Karpas-422 (cell line): ENCODE measurements around the gene CTCFL. TPM values are rescaled to one million over a fixed set of nuclear protein-coding genes. Genes with fewer than 3 reads are reported as not detected.

ENCODE experiments used
- DNase-seq: peaks from one replicate; pipeline ENCODE4 v3.0.0-alpha.2; 2015
- H2AFZ ChIP-seq: fragments of 200-600 bp; sonication (generic); 2 replicates; pipeline ENCODE4 v1.6.1; 2014; ENCODE audit warnings: antibody characterized with exemption, low read length, mixed read lengths
- H3K27ac ChIP-seq: fragments of 200-600 bp; sonication (generic); 2 replicates; pipeline ENCODE4 v1.5.1; 2014; ENCODE audit warnings: mild to moderate bottlenecking, low read length, moderate library complexity
- H3K27me3 ChIP-seq: fragments of 200-600 bp; sonication (generic); 2 replicates; pipeline ENCODE4 v1.6.1; 2014; ENCODE audit warnings: low read length, mixed read lengths
- H3K36me3 ChIP-seq: fragments of 200-600 bp; sonication (generic); 2 replicates; pipeline ENCODE4 v1.6.1; 2014; ENCODE audit warnings: low read length, mixed read lengths; ENCODE audit not compliant: insufficient read depth
- H3K4me1 ChIP-seq: fragments of 200-600 bp; sonication (generic); 2 replicates; pipeline ENCODE4 v1.6.1; 2014; ENCODE audit warnings: mild to moderate bottlenecking, low read length, mixed read lengths
- H3K4me2 ChIP-seq: fragments of 200-600 bp; sonication (generic); 2 replicates; pipeline ENCODE4 v1.6.1; 2014; ENCODE audit warnings: low read length, low read depth, mild to moderate bottlenecking; ENCODE audit not compliant: poor library complexity, severe bottlenecking
- H3K4me3 ChIP-seq: fragments of 200-600 bp; sonication (generic); 2 replicates; pipeline ENCODE4 v1.5.1; 2014; ENCODE audit warnings: mild to moderate bottlenecking, antibody characterized with exemption, low read length, mixed read lengths
- H3K79me2 ChIP-seq: fragments of 200-600 bp; sonication (generic); 2 replicates; pipeline ENCODE4 v1.6.1; 2014; ENCODE audit warnings: mild to moderate bottlenecking, low read length, mixed read lengths
- H3K9ac ChIP-seq: fragments of 200-600 bp; sonication (generic); 2 replicates; pipeline ENCODE4 v1.6.0; 2014; ENCODE audit warnings: low read length
- H3K9me2 ChIP-seq: fragments of 200-600 bp; sonication (generic), shearing (Covaris generic); replicated peaks from 2 replicates; pipeline ENCODE4 v1.6.0; 2014; ENCODE audit warnings: mild to moderate bottlenecking, low read length, moderate library complexity; ENCODE audit not compliant: insufficient read depth
- H3K9me3 ChIP-seq: fragments of 300-700, 200-600 bp; sonication (generic); 2 replicates; pipeline ENCODE4 v1.6.1; 2014; ENCODE audit warnings: low read length, mixed read lengths
- H4K20me1 ChIP-seq: fragments of 200-600 bp; sonication (generic); 2 replicates; pipeline ENCODE4 v1.6.1; 2014; ENCODE audit warnings: mild to moderate bottlenecking, antibody characterized with exemption, low read length, low read depth; ENCODE audit not compliant: insufficient read depth
- total RNA-seq: library from RNA; depleted of rRNA; stranded (reverse); fragments of >200 nt; shearing (Covaris generic); gene quantifications from 2 replicates; pipeline ENCODE4 v1.2.3, GENCODE V29; 2014; ENCODE audit warnings: low replicate concordance; rRNA removed

The CTCFL gene, protein sequence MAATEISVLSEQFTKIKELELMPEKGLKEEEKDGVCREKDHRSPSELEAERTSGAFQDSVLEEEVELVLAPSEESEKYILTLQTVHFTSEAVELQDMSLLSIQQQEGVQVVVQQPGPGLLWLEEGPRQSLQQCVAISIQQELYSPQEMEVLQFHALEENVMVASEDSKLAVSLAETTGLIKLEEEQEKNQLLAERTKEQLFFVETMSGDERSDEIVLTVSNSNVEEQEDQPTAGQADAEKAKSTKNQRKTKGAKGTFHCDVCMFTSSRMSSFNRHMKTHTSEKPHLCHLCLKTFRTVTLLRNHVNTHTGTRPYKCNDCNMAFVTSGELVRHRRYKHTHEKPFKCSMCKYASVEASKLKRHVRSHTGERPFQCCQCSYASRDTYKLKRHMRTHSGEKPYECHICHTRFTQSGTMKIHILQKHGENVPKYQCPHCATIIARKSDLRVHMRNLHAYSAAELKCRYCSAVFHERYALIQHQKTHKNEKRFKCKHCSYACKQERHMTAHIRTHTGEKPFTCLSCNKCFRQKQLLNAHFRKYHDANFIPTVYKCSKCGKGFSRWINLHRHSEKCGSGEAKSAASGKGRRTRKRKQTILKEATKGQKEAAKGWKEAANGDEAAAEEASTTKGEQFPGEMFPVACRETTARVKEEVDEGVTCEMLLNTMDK
- not detected in 2 replicates for total RNA-seq

DNA sequence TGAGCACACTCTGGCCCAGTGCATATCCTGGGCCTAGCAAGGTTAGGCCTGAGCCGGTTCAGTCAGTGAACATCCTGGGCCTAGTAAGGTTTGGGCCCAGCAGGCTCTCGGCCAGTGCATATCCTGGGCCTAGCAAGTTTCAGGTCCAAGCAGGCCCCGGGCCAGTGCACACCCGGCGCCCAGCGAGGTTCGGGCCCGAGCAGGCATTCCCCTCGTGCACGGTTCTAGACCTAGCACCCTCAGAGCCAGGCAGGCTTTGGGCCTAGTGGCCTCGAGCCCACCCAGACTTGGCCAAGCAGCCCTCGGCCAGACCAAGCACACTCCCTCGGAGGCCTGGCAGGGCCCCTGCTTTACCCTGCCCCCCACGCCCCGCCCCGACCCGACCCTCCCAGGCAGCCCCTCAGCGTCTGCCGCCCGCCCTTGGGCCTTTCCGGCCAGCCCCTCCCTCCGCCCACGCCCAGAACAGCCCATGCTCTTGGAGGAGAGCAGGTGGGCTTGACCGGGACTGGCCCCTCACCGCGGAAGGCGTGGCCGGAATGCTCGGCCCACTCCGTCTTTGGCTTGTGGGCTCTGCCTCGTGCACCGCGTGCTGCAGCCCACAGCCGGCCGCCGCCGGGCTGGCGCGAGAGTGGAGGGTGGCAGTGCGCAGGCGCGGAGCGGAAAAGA is at the start of gene CTCFL:
CTCFL (minus strand) TSS at position 630 of the 666 bp plus-strand sequence. CDS start 935 bp downstream, outside the sequence.
- Histone ChIP-seq H4K20me1 (0 out of 2 replicates have a peak, but pooled peaks cover 5% of the 10 kb centered on the region), H2AFZ (no peak within 1 kb of the TSS), H3K27me3 (no peaks in the 10 kb centered on the region), H3K4me2 (no peak within 1 kb of the TSS), H3K79me2 (no peaks in the 10 kb centered on the region), H3K4me3 (no peak within 1 kb of the TSS), H3K9me2 (no peaks in the 10 kb centered on the region), H3K9me3 (no peaks in the 10 kb centered on the region), H3K36me3 (no peaks in the 10 kb centered on the region), H3K9ac (no peak within 1 kb of the TSS), H3K27ac (no peak within 1 kb of the TSS), H3K4me1 (peaks cover 21% of the 10 kb centered on the region)
- no peak for DNase-seq

DNA sequence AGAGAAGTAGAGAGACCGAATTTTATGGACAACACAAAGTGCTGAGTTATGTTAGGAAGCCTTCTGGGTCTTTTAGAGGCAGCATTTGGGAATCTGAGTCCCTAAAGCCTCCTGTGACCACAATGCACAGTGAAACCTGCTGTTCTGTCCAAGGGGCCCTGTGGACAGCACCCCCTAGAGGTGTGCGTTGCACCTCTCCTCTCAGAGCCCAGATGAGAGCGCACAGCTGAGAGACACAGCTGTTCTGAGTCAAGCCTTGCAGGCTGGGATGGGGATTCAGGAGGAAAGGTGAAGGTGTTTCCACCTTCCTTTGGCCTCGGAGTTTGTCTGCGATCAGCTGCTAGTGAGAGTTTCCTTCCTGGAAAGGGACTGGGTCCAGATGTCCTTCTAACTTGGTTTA is 49.0 kb upstream of the CTCFL start:
- Histone ChIP-seq H3K4me2 (peak overlapping the region; percentile 42), H4K20me1 (no peaks in the 10 kb centered on the region), H3K4me3 (no peak overlapping the region), H3K27ac (no peak overlapping the region), H3K36me3 (no peaks in the 10 kb centered on the region), H3K9me3 (no peaks in the 10 kb centered on the region), H3K9ac (no peak overlapping the region; the same call in 1 of the 2 replicates), H3K27me3 (no peaks in the 10 kb centered on the region), H3K9me2 (no peaks in the 10 kb centered on the region), H2AFZ (no peak overlapping the region), H3K79me2 (no peaks in the 10 kb centered on the region), H3K4me1 (peaks cover 17% of the 10 kb centered on the region)
- no peak for DNase-seq

DNA sequence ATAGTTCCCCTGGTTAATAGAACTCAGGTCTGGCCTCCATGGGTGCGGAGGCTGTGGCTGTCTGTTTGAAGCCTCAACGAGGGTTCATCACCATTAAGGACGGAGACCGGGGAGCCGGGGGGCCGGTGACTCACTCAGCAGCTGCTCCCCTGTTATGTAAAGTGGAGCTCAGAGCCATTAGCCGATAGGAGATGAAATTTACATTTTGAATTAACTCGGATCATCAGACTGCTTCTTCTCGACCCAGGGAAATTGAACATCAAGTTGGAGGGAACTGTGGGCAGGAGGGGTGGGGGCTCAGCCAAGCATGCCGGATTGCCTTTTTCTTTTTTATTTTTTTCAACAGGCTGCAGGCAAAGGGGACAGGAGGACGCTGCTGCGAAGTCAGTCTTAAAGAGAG is 48.3 kb upstream of the CTCFL start:
- no peak overlapping the region for H3K27ac ChIP-seq
- H3K9me3 ChIP-seq = no peaks in the 10 kb centered on the region
- no peaks in the 10 kb centered on the region for H3K36me3 ChIP-seq
- no peaks in the 10 kb centered on the region for H3K79me2 ChIP-seq
- peak overlapping the region; percentile 42 for H3K4me2 ChIP-seq
- H4K20me1 ChIP-seq = no peaks in the 10 kb centered on the region
- H3K9me2 ChIP-seq = no peaks in the 10 kb centered on the region
- H3K9ac ChIP-seq = no peak overlapping the region
- H3K27me3 ChIP-seq = no peaks in the 10 kb centered on the region
- no peak overlapping the region for H2AFZ ChIP-seq
- no peak overlapping the region for H3K4me3 ChIP-seq
- DNase-seq = peak; percentile 75
- peaks cover 17% of the 10 kb centered on the region for H3K4me1 ChIP-seq

DNA sequence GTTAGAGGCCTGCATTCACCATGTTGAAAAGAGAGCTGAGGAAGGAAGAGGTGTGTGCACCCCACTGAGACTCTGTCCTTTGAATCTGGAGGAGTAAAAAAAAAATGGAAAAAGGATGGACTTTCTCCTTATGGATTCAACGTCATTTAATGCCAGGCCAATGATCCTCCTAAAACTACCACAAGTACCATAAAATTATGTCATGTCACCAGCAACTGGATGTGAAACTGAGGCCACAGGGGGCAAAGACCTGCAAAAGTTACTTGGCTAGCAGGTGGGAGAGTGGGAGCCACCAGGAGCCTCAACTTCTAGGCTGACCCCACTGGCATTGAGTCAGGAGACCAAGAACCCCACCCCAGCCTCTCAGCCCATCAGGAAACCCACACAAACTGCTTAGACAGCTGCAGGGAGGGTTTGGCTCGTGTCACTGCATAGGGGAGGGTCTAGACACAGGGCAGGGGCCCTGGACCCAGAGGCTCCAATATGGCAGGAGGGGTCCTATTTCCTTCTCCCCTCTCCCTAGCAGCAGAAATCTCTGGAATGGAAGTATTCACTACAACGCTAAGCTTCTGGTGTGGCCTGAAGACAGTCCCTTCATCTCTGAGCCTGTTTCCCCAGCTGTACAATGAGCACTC is 47.0 kb upstream of the CTCFL start:
- Histone ChIP-seq H3K27ac (no peak overlapping the region), H3K79me2 (no peaks in the 10 kb centered on the region), H3K27me3 (no peaks in the 10 kb centered on the region), H3K4me3 (no peak overlapping the region), H2AFZ (no peak overlapping the region), H3K9me3 (no peaks in the 10 kb centered on the region), H3K9me2 (no peaks in the 10 kb centered on the region), H4K20me1 (no peaks in the 10 kb centered on the region), H3K36me3 (no peaks in the 10 kb centered on the region), H3K4me2 (no peak overlapping the region), H3K9ac (no peak overlapping the region), H3K4me1 (peaks cover 17% of the 10 kb centered on the region)
- DNase-seq = no peak

DNA sequence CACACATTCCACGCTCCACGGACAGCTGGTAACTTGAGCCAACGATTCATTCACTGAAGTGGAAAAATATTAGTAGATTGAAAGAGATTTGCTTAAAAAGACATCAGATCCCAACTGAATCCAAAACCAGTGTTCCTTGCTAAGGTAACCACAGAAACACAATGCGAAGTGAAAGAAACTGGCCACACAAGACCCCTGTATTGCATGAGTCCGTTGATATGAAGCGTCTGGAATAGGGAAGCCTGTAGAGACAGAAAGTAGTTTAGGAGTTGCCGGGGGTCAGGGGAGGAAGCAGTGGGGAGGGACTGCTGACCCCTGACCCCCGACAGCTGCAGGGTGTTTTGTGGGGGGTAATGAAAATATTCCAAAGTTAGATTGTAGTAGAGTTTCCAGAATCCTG is 46.0 kb upstream of the CTCFL start:
- no peaks in the 10 kb centered on the region for H3K36me3 ChIP-seq
- no peaks in the 10 kb centered on the region for H3K9me2 ChIP-seq
- no peak overlapping the region for H3K4me2 ChIP-seq
- H3K79me2 ChIP-seq = no peaks in the 10 kb centered on the region
- H3K27me3 ChIP-seq = no peaks in the 10 kb centered on the region
- H3K4me3 ChIP-seq = no peak overlapping the region
- H3K9ac ChIP-seq = no peak overlapping the region
- H3K4me1 ChIP-seq = peaks cover 17% of the 10 kb centered on the region
- H3K27ac ChIP-seq = no peak overlapping the region
- no peak for DNase-seq
- no peak overlapping the region for H2AFZ ChIP-seq
- no peaks in the 10 kb centered on the region for H3K9me3 ChIP-seq
- no peaks in the 10 kb centered on the region for H4K20me1 ChIP-seq

DNA sequence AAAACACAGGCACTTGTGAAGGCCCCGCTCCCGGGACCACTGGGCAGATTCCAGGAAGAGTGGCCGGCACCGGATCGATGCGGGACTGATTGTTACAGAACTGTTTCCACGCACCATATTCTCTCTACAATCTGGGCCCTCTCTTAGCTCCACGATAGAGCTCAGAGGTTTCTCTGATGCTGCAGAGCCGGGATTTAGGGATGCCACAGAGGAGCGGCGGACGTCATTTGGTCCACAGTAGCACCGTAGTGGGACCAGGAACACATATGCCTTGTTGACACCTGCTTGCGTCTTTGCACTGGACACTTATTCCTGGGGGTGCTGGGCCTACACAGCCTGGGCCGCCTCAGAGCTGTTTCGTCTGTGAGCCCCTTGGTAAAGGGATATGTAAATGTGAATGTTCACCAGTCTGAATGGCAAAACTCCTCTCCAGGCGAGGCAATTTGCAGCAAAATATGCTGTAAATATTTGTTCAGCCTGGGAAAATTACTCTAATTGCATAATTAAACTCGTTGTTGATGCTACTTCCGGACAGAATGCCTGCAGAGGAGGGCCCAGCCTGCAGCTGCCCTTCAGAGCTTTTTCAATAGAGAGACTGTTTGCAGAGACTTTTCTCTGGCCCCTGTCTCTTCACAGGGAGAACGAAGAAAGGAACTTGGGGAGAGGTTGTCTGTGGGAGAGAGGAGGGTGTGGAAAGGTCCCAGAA is 45.4 kb upstream of the CTCFL start:
- Histone ChIP-seq H3K9ac (no peak overlapping the region), H3K36me3 (no peaks in the 10 kb centered on the region), H3K27ac (no peak overlapping the region), H3K79me2 (no peaks in the 10 kb centered on the region), H4K20me1 (no peaks in the 10 kb centered on the region), H3K9me3 (no peaks in the 10 kb centered on the region), H3K4me3 (no peak overlapping the region), H3K4me1 (peaks cover 17% of the 10 kb centered on the region), H3K9me2 (no peaks in the 10 kb centered on the region), H2AFZ (no peak overlapping the region), H3K4me2 (no peak overlapping the region), H3K27me3 (no peaks in the 10 kb centered on the region)
- DNase-seq = no peak

DNA sequence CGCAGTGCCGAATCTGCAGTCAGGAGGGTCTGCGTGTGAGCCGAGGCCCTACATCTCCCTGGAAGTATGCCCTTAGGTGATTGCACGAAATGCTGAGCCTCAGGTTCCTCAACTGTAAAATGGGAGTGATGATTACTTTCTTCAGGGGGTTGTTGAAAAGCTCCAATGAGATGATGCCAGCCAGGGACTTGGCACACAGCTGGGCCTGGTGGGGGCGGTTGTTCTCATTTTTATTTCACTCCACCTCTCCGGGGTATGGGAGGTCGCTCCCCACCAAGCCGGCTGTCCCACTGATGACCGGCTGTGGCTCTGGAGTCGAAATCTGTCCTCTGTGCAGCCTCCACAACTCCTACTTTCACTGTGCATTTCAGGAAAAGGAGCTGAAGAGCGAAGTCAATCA is 44.0 kb upstream of the CTCFL start:
- H4K20me1 ChIP-seq = no peaks in the 10 kb centered on the region
- no peak overlapping the region for H3K4me2 ChIP-seq
- no peaks in the 10 kb centered on the region for H3K79me2 ChIP-seq

More for the DNA sequence above, 44.0 kb upstream of the CTCFL start:
- Histone ChIP-seq H3K4me1 (peaks cover 14% of the 10 kb centered on the region), H3K9ac (no peak overlapping the region), H3K4me3 (no peak overlapping the region), H3K9me3 (no peaks in the 10 kb centered on the region), H2AFZ (no peak overlapping the region), H3K36me3 (no peaks in the 10 kb centered on the region), H3K9me2 (no peaks in the 10 kb centered on the region), H3K27ac (no peak overlapping the region), H3K27me3 (no peaks in the 10 kb centered on the region)
- DNase-seq = no peak
